Uterus (tissue), 2 donors: ENCODE data around the gene CHST8.

Experiments used
- CTCF ChIP-seq, 4 experiments: fragments of 200-600 bp in 2 of 4; fragments of 450-650 bp in 2 of 4; sonication (generic) in 2 of 4; IDR thresholded peaks; one replicate each; pipeline ENCODE4 v1.5.1; 2016 to 2019; ENCODE audit warnings: antibody characterized with exemption in 4 of 4, mild to moderate bottlenecking in 2 of 4, moderate library complexity in 1 of 4
- POLR2A ChIP-seq, 2 donors: fragments of 450-650 bp; IDR thresholded peaks; one replicate each; pipeline ENCODE4 v1.6.1; 2016; ENCODE audit warnings: antibody characterized with exemption in 2 of 2, mild to moderate bottlenecking in 1 of 2, moderate library complexity in 1 of 2

- TF ChIP-seq POLR2A (IDR thresholded peaks at IDR 0.05): no peak
- no peak for TF ChIP-seq CTCF (IDR thresholded peaks at IDR 0.05)
Observed at GRCh38 chr19:33755099-33756035, 133.6 kb downstream of the CHST8 start.
